Rectal smooth muscle tissue (tissue), 1 donor: ENCODE data around the gene CCDC197.
A peak's percentile ranks its signal among the peaks of the same experiment; 100 is the strongest.

Experiments
- H3K27ac ChIP-seq: one replicate; pipeline ENCODE4 v1.7.0; 2013; ENCODE audit warnings: low read depth, low read length, inconsistent platforms
- H3K27me3 ChIP-seq: one replicate; pipeline ENCODE4 v1.7.0; 2013; ENCODE audit warnings: low read length; ENCODE audit not compliant: control insufficient read depth, insufficient read depth
- H3K36me3 ChIP-seq: one replicate; pipeline ENCODE4 v1.7.0; 2013; ENCODE audit warnings: low read length; ENCODE audit not compliant: control insufficient read depth, insufficient read depth
- H3K4me1 ChIP-seq: one replicate; pipeline ENCODE4 v1.7.0; 2013; ENCODE audit warnings: low read length; ENCODE audit not compliant: control insufficient read depth, insufficient read depth
- H3K4me3 ChIP-seq: one replicate; pipeline ENCODE4 v1.7.0; 2013; ENCODE audit warnings: low read length
- H3K9ac ChIP-seq: one replicate; pipeline ENCODE4 v1.7.0; 2013; ENCODE audit warnings: low read length

CCDC197 gene

DNA sequence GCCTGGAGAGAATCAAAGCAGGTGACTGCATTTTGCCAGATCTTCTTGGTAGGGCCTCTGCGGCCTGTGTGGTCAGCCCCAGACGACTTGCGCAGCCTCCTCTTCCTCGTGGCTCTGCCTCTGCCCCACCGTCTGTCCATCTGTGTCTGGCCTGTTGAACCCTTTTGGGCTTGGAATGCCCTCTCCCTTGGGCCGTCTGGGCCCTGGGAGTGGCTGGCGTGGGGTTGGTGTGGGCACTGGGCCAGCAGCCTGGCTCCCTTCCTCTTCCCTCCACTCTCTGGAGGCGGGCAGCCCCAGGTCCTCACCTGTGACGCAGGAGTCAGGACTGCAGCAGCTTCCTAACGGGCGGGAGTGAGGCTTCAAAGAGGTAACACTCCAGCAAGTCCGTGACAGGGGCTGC, 9.7 kb upstream of the CCDC197 start:
- H3K4me1 ChIP-seq, result peaks cover 21% of the 10 kb centered on the region
- no peak overlapping the region for H3K4me3 ChIP-seq
- no peaks in the 10 kb centered on the region for H3K27me3 ChIP-seq
- H3K36me3 ChIP-seq, result no peaks in the 10 kb centered on the region
- no peak overlapping the region for H3K9ac ChIP-seq
- H3K27ac ChIP-seq, result no peak overlapping the region

DNA sequence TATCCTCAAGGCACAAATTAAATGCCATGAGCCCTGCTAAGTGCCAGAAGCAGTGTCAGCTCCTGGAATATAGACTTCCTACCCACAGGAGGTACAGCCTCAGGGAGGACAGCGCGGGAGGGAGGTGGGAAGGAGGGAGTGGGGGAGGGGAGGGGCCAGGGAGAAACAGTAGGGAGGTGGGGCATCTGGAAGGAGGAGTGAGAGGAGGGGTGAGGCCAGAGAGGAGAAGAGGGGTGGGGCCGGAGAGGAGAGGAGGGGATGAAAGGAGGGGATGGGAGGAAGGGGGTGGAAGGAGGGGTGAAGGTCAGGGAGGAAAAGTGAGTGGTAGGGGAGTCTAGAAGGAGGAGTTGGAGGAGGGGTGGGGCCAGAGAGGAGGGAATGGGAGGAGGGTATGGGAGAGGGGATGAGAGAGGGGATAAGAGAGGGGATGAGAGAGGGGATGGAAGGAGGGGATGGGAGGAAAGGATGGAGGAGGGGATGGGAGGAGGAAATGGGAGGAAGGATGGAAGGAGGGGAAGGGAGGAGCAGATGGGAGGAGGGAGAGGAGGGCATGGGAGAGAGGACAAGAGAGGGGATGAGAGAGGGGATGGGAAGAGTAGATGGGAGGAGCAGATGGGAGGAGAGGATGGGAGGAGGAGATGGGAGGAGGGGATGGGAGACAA, 9.2 kb upstream of the CCDC197 start:
- Histone ChIP-seq H3K27me3 (no peaks in the 10 kb centered on the region), H3K4me3 (no peak overlapping the region), H3K4me1 (peaks cover 19% of the 10 kb centered on the region), H3K36me3 (no peaks in the 10 kb centered on the region), H3K9ac (no peak overlapping the region), H3K27ac (no peak overlapping the region)

DNA sequence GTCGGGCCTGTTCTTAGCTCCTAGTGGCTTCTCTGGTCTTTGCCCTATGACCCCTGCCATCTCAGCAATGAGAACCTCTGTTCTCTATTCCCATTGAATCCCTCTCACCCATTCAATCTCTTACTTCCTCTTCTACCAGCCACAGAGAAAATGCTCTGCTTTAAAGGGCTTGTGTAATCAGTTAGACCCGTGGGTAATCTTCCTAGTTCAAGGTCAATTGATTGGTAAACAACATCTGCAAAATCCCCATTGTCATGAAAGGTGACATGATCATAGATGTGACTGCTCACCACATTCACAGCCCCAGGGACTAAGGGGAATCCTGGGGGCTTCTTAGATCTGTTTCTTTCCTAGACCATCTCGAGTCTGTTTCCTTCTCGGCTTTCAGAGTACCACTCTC, 7.2 kb upstream of the CCDC197 start:
- no peak overlapping the region for H3K4me3 ChIP-seq
- no peaks in the 10 kb centered on the region for H3K27me3 ChIP-seq
- H3K9ac ChIP-seq, result no peak overlapping the region
- H3K4me1 ChIP-seq, result peaks cover 21% of the 10 kb centered on the region
- H3K27ac ChIP-seq, result no peak overlapping the region
- H3K36me3 ChIP-seq, result no peaks in the 10 kb centered on the region

DNA sequence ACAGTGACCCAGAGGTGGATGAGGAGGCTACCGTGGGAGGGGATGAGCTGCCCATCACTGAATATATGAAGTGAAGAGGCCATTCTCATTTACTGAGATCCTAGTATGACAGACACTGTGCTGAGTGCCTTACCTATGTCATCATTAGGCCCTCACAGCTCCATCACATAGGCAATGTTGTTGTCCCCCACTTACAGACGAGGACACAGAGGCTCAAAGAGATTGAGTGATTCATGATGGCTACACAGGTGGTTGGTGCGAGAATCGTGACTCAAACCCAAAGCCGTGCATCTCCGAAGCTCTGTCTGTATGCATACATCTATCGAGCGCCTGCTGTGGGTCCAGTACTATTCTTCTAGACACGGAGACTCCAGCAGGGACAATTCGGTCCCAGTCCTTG, 5.9 kb upstream of the CCDC197 start:
- no peak overlapping the region for H3K9ac ChIP-seq
- H3K4me1 ChIP-seq, result peaks cover 24% of the 10 kb centered on the region
- no peaks in the 10 kb centered on the region for H3K36me3 ChIP-seq
- H3K27me3 ChIP-seq, result peaks cover 4% of the 10 kb centered on the region
- H3K27ac ChIP-seq, result no peak overlapping the region
- no peak overlapping the region for H3K4me3 ChIP-seq

DNA sequence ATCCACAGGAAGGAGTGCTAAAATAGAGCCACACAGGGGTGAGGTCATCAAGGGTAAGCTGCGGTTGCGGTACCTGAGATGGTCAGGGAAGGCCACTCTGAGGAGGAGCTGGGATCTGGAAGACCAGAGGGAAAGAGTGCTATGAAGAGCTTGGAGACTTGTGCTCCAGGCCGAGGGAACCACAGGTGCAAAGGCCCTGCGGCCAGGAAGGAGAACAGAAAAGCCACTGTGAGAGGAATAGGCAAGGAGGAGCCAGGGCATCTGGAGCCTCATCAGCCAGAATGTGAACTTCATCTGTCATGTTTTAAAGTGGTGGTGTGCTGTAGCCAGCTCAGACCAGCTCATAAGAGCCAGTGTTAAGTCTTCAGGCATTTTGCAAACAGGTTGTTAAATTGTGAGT, 5.5 kb upstream of the CCDC197 start:
- Histone ChIP-seq H3K4me1 (peaks cover 24% of the 10 kb centered on the region), H3K27ac (no peak overlapping the region)

DNA sequence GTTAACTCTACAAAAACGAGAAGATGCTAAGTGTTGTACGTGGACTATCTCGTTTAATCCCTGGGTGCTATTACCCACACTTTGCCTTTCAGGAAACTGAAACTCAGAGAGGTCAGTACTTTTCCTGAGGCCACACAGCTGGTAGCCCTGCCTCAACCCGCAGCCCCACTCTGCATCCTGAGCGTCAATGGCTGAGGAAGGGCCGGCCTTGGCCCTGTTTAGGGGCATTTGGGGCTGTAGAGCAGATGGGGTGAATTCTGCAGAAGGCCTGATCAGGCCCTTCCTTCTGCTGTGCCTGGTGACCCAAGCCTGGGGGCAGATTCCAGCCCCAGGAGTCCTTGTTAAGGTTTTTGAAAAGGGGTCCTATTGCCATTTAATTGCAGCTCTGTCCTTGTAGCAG, 3.7 kb upstream of the CCDC197 start:
- peaks cover 4% of the 10 kb centered on the region for H3K27me3 ChIP-seq
- H3K36me3 ChIP-seq, result no peaks in the 10 kb centered on the region
- H3K4me1 ChIP-seq, result peaks cover 16% of the 10 kb centered on the region
- H3K27ac ChIP-seq, result peak overlapping the region; percentile 84
- H3K9ac ChIP-seq, result no peak overlapping the region
- no peak overlapping the region for H3K4me3 ChIP-seq

More for the DNA sequence above, 5.5 kb upstream of the CCDC197 start:
- peaks cover 4% of the 10 kb centered on the region for H3K27me3 ChIP-seq
- no peak overlapping the region for H3K9ac ChIP-seq
- H3K36me3 ChIP-seq, result no peaks in the 10 kb centered on the region
- H3K4me3 ChIP-seq, result no peak overlapping the region

DNA sequence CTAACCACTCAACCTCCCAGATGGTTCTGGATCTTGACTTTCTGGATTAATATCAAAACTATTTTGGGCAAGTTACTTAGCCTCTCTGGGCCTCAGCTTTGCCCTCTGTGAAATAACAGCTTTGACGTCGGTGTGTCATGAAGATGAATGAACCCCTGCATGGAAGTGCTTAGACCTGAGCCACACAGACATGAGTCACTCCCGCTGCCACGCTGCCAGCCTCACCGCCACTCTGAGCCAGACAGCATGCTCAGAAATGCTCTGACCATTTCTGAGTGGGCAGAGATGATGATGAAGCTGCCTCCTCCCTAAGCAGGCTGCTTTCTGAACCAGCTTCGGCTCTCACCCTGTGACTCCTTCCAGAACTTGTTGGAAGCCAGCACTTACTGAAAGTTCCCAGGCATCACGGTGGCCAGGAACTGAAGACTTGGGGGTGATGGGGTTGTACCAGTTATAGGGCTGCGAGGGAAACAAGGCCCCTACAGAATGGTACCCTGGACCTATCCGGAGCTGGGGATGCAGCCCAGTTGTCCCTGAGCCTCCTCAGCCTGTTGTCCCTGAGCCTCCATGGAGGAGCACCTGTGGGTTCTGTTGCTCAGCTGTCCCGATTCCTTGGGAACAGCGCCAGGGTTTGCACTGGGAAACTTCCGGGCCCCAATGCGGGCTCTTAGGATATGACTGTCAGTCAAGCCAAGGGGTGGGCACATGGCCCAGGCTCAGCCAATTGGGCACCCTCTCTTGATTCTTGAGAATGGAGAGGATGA, 2.0 kb upstream of the CCDC197 start:
- Histone ChIP-seq H3K27ac (peak overlapping the region; percentile 84), H3K4me1 (peaks cover 16% of the 10 kb centered on the region), H3K9ac (no peak overlapping the region), H3K36me3 (no peaks in the 10 kb centered on the region), H3K4me3 (no peak overlapping the region), H3K27me3 (peaks cover 4% of the 10 kb centered on the region)

DNA sequence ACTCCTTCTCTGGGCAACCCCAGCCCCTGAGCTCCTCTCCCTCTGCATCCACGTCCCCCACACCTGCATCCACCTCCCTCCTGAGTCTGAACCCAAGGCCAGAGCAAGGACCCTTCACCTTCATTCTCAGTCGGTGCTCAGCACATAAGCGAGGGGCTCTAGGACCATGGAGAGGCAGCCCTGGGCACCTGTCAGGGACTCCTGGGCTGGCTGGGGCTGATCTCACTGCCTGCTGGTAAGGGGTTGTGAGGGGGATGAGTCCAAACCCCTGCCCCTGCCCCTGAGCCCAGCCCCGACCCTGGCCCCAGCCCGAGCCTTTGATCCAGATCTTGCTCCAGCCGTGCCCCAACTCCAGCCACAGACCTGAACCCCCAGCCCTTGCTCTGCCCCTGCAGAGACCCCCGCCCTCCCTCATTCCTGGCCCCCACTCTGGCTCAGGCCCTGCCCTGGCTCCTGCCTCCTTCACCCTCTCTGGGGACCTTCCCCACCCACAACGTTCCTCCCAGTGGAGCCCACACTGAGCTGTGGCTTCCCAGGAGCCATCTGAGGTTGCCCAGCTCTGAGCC, 888 bp upstream of the CCDC197 start:
- Histone ChIP-seq H3K36me3 (no peaks in the 10 kb centered on the region), H3K4me3 (no peak overlapping the region), H3K9ac (no peak overlapping the region), H3K4me1 (peaks cover 20% of the 10 kb centered on the region), H3K27me3 (peaks cover 4% of the 10 kb centered on the region), H3K27ac (peak overlapping the region; percentile 84)

DNA sequence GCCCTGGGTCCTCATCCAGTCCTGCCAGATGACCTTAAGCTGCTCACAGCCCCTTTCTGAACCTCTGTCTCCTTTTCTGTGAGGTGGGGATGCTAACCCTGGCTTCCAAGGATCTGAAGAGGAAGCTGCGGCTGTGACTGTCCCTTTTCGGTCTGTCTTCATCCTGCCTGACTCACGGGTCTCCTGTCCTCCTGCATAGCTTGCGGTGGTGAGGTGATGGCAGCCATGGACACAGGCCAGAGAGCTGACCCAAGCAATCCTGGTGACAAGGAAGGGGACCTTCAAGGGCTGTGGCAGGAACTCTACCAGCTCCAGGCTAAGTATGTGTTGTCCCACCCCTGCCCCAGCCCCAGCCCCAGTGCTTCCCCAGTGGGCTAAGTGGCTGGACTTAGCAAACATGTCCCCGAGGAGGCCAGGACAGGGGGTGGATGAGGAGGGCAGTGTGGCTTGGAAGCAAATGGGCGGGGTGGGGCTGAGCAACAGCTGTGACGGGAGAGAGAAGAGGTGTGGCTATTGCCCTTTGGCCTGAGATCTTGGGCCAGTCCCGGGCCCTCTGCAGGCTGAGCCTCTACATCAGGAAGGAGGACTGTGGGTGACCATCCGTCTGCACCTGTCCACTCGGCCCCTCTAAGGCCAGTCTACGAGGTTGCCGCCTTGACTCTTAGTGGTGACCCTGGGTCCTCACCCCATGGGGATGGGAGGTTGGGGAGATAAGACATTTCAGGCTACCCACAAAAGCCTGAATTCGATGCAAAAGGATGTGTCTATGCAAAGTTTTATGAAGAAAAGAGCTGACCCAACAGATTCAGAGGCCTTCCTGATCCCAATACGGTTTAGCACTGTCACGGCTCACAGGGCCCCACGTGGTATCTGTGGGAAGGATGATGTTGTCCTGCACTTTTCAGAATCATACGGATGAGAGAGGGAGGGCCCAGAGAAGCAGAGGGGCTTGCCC, 1.1 kb downstream of the CCDC197 start:
- Histone ChIP-seq H3K4me1 (peaks cover 28% of the 10 kb centered on the region), H3K27ac (no peak overlapping the region), H3K4me3 (no peak overlapping the region), H3K27me3 (peaks cover 4% of the 10 kb centered on the region), H3K36me3 (no peaks in the 10 kb centered on the region), H3K9ac (no peak overlapping the region)

DNA sequence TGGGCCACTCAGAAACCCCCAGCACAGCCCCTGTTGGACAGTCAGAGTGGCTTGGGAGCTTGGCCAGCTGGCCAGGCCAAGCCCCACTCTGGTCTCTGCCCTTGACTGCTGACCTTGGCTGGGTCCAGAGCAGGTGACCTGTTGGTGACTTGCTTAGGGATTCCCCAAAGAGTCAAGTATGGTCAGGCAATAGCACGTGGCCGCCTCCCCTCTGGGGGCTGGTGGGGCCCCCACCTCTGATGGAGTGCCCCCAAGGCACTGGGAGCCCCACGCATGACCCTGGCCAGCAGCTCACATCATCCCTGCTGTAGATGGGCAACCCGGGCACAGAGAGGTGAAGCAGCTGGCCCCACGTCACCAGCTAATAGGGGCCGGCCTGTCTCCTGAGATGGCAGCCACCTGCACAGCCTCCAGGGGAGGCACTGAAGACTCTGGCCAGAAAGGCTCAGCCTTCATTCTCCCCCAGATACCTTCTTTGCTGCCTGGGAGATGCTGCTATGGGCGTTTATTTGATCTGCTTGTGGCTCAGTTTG, 1.8 kb downstream of the CCDC197 start:
- Histone ChIP-seq H3K9ac (no peak overlapping the region), H3K36me3 (no peaks in the 10 kb centered on the region), H3K27ac (no peak overlapping the region), H3K4me1 (peaks cover 28% of the 10 kb centered on the region), H3K4me3 (no peak overlapping the region), H3K27me3 (peaks cover 4% of the 10 kb centered on the region)

DNA sequence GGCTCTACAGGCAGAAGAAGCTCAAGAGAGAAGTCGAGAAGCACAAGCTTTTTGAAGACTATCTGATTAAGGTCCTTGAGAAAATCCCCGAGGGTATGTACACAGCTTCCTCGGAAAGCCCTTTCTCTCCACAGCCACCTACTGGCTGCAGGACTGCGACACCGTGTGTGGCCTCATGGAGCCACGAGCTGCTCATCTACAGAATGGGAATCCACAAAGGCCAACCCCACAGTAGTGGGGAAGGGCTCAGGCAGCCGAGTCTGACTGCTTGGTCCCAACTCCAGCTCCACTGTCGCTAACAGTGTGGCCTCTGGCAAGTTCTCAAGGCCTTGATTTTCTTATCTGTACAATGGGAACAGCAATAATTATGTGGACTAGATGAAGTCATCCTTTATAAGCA, 2.5 kb downstream of the CCDC197 start:
- no peaks in the 10 kb centered on the region for H3K36me3 ChIP-seq
- H3K4me3 ChIP-seq, result no peak overlapping the region
- H3K27ac ChIP-seq, result no peak overlapping the region
- H3K27me3 ChIP-seq, result peaks cover 4% of the 10 kb centered on the region
- H3K4me1 ChIP-seq, result peaks cover 24% of the 10 kb centered on the region
- H3K9ac ChIP-seq, result no peak overlapping the region

DNA sequence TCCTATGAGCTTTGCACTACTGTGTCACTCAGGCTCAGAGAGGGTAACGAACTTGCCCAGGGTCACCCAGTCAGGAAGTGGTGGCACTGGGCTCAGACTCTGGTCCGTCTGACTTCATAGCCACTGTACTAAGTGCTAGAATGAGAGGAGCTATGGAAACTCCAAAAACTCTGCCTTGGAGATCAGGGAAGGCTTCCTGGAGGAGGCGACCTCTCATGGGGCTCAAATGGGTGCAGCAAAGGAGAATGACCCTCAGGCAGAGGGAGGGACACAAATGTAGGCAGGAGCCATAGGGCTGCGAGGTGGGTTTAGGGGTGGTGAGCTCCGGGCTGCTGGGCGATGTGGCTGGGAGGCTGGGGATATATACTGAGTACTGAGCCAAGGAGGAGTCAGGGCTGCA, 3.2 kb downstream of the CCDC197 start:
- peaks cover 18% of the 10 kb centered on the region for H3K4me1 ChIP-seq
- no peaks in the 10 kb centered on the region for H3K36me3 ChIP-seq
- H3K9ac ChIP-seq, result no peak overlapping the region
- H3K27ac ChIP-seq, result no peak overlapping the region
- peaks cover 4% of the 10 kb centered on the region for H3K27me3 ChIP-seq
- no peak overlapping the region for H3K4me3 ChIP-seq
